Globus pallidus (tissue), 1 donor: ENCODE measurements around the gene VEZT.
"Not testable (repeated sequence)": the region's sequence is repeated elsewhere in the genome, so short reads cannot be mapped to it uniquely, and the experiment has no call there.

Experiments
- DNase-seq: peaks from one replicate; pipeline ENCODE4 v3.0.0-alpha.2; 2015; ENCODE audit warnings: low spot score

VEZT gene

GRCh38 chr12:95257541-95257940 is 39.9 kb downstream of the VEZT start:
- DNase-seq = no peak

- no peak for DNase-seq
Observed at GRCh38 chr12:95258151-95258550, 40.5 kb downstream of the VEZT start.

DNA sequence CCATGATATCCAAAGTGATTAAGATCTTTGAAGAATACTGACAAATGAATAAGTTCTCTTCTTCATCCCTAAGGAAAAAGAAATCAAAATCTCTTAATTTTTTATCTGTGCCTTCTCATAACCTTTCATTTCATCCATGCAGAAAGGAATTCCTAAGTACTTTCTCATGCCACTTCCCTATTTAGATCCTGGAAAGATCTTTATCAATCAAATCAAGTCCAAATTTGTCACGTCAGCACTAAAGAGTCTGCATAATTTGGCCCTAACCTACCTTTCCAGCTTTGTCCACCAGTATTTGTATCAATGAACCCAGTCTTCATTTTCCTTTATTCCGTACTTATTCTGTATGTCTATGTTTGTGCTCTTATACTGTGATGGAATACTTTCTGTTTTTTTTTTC is 41.2 kb downstream of the VEZT start:
- no peak for DNase-seq

DNA sequence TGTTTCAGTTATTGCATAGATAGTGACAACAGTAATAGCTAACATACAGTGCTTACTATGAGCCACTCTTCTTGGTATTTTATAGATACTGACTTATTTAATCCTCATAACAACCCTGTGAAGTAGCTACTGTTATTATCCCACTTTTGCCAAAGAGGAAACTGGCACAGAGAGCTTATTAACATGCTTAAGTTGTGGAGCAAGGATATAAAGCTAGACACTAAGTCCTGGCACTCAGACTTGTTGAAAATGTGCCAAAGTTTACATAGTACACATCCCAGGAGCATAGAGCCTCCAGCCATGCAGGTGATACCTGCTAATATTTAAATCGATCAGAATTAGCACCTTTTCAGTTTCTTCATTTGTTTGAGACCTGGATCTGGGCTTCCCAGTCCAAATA is 41.8 kb downstream of the VEZT start:
- no peak for DNase-seq

DNA sequence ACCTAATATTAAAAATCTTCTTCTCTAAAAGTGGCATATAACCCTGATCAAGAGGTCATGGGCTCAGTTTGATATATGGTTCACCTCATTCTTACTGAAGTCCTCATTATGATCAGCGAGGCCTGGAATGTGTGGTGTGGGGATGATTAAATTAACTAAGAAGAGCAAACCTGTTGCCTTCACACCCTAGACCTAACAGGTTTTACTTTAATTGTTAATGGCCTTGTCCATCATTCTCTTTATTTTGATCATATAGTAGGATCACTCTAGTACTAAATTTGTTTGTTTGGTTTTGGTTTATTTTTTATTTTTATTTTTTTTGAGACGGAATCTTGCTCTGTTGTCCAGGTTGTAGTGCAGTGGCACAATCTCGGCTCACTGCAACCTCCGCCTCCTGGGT is 43.5 kb downstream of the VEZT start:
- no peak for DNase-seq

DNA sequence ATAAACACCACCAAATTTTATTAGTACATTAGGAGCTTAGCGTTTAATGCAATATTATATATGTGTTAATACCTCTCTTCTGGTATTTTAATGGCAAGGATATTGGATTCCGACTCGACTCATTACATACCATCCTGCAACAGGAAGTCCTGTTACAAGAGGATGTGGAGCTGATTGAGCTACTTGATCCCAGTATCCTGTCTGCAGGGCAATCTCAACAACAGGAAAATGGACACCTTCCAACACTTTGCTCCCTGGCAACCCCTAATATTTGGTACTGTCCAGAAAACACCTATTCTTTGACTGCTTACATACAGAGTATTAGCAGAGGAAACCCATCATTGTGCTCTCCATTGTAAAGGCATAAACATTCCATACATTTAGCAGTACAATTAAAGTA is 45.2 kb downstream of the VEZT start:
- no peak for DNase-seq

- no peak for DNase-seq
Observed at GRCh38 chr12:95265765-95266164, 48.2 kb downstream of the VEZT start.

GRCh38 chr12:95266254-95266653 is 48.6 kb downstream of the VEZT start:
- no peak for DNase-seq

DNA sequence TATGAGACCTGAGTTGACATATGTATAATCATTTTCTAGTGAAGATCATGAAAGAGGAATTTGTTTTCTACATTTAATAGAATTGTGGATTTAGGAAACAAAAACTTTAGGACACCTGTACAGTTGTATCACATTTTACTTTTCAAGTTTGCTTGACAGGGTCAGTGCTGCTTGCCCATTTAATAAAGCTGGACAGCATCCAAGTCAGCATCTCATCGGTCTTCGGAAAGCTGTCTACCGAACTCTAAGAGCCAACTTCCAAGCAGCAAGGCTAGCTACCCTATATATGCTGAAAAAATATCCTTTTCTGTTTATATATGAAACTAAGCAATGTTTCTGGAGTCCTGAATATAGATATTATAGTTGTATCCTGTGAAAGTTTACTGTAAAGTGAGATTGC is 52.3 kb downstream of the VEZT start:
- DNase-seq = no peak

GRCh38 chr12:95271465-95271864 is 53.9 kb downstream of the VEZT start:
- no peak for DNase-seq

GRCh38 chr12:95277139-95277538 is 59.5 kb downstream of the VEZT start:
- DNase-seq = no peak

GRCh38 chr12:95279856-95280255 is 62.2 kb downstream of the VEZT start:
- no peak for DNase-seq

- DNase-seq = no peak
Observed at GRCh38 chr12:95282266-95282665, 64.7 kb downstream of the VEZT start.

GRCh38 chr12:95283371-95283770 is 65.8 kb downstream of the VEZT start:
- DNase-seq = no peak

GRCh38 chr12:95286713-95287112 is 69.1 kb downstream of the VEZT start:
- no peak for DNase-seq

GRCh38 chr12:95291501-95291900 is 73.9 kb downstream of the VEZT start:
- no peak for DNase-seq

GRCh38 chr12:95298916-95299315 is 81.3 kb downstream of the VEZT start:
- DNase-seq = no peak

GRCh38 chr12:95300286-95300685 is 82.7 kb downstream of the VEZT start:
- no peak for DNase-seq

DNA sequence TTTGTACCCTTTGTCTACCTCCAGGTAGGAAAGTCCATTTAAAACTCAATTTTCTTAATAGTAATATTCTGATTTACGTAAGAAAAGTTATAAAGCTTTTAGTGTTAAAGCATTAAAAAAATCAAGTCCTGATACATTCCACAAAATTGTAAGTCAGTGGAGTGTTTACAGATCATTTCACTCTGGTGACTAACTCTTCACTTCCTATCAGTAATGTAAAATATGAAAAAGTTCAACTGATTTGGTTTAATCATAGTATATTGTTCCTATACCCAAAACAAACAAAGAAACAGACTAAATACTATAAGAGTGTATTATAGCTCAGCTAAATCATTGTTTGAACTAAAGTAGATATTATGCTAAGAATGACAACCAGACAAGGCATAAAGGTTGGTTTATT is 85.9 kb downstream of the VEZT start:
- no peak for DNase-seq

DNA sequence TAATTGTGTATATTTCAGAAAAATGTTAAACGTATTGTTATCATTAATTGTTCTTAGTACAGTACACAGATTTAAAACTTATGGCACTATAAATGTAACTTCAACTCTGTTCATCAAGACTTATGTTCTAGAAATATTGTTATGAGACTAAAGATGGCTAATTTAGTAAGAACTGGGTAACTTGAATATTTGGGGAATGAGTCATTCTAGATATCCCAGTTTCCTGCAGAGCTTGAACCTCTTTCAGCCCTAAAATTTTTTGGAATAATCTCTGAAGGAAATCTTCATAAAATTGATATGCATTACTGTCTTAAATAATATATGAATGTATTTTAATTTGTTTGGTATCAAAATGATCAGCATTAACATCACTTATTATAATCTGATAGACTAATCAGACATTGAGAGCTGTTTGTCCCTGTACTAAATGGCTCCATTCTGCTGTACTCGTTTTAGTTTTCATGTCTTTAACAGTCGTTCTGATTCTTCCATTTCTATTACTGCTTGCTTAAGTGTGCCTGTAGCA is 87.1 kb downstream of the VEZT start:
- DNase-seq = no peak

- DNase-seq = no peak
Observed at GRCh38 chr12:95312656-95313055, 95.0 kb downstream of the VEZT start.

DNA sequence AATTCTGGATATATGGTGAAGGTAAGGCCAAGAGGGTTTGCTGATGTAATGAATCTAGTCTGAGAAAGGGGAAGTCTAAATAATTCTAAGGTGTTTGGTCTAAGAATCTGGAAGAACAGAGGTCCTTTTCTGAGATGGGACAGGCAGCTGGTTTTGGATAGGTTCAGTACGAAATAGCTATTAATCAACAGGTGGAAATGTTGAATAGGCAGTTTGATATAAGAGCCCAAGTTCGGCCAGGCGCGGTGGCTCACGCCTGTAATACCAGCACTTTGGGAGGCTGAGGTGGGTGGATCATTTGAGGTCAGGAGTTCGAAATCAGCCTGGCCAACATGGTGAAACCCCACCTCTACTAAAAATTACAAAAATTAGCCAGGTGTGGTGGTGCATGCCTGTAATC is 97.1 kb downstream of the VEZT start:
- DNase-seq = not testable (repeated sequence)

DNA sequence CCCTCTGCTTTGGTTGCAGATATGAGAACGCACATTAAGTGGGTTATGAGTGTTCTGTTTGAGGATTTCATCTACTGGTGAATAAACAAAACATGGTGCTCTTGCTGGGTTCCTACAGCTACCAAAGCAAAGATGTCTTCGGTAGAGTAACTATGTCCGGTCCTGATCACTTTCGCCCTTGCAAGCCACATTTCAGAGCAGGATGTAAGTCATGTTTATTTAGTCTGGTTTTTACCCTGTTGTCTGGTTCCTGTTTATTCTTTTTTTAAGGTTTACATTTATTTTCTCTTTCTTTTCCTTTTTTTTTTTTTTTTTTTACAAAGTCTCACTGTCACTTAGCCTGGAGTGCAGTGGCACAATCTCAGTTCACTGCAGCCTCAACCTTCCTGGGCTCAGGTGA is 99.2 kb downstream of the VEZT start:
- DNase-seq = no peak

DNA sequence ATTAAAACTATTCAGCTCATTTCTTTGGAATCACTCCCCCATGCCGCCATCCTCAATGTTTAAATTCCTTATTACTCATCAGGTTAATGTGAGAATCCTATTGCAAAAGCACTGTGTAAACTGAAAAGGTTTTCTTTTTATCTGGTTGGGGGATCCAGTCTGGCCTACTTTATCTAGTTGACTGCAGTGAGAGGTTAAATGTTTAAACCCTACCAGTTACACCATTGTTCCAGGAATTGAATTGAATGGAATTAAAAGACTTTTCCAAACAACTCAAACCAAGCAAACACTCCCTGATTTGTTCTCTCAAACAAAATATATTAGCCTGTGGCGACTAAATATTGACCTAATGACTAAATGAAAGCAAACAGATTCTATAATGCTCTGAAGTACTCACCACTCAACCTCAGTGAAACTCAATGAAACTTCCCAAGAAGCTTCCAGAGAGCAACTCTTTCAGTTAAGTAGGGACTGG is 100.5 kb downstream of the VEZT start:
- DNase-seq = no peak
